Large intestine (tissue), 3 donors: ENCODE results near the gene WDR83. TPM values are rescaled to one million over a fixed set of nuclear protein-coding genes. Genes with fewer than 3 reads are reported as not detected.
"Not testable (repeated sequence)": the region's sequence is repeated elsewhere in the genome, so short reads cannot be mapped to it uniquely, and the experiment has no call there.

Experiments used
- DNase-seq, 2 donors: peaks; one replicate each; pipeline versions ENCODE4 v3.0.0 to v3.0.0-alpha.2; 2013
- H3K27ac ChIP-seq: one replicate; pipeline ENCODE4 v1.5.1; 2013; ENCODE audit warnings: low read length
- H3K27me3 ChIP-seq: 2 replicates; pipeline ENCODE4 v1.6.1; 2013; ENCODE audit warnings: low read length; ENCODE audit not compliant: control insufficient read depth, insufficient read depth
- H3K36me3 ChIP-seq: 2 replicates; pipeline ENCODE4 v1.6.1; 2013; ENCODE audit warnings: low read length; ENCODE audit not compliant: control insufficient read depth, insufficient read depth
- H3K4me1 ChIP-seq: one replicate; pipeline ENCODE4 v1.6.1; 2013; ENCODE audit warnings: low read length; ENCODE audit not compliant: control insufficient read depth, insufficient read depth
- H3K4me3 ChIP-seq: one replicate; pipeline ENCODE4 v1.5.1; 2013; ENCODE audit warnings: low read length
- H3K9me3 ChIP-seq: one replicate; pipeline ENCODE4 v1.6.1; 2013; ENCODE audit warnings: mild to moderate bottlenecking, low read depth, low read length, moderate library complexity; ENCODE audit not compliant: control insufficient read depth
- WGBS: methylation state at CpG from one replicate; pipeline ENCODE4 v1.1.5; 2013; ENCODE audit warnings: low lambda C conversion rate; ENCODE audit not compliant: insufficient coverage; 5-methylcytosine and 5-hydroxymethylcytosine counted together
- polyA plus RNA-seq: library from polyadenylated mRNA; unstranded; fragments of 120-200 nt; gene quantifications from one replicate; pipeline ENCODE4 v1.2.1, GENCODE V29; 2013

The WDR83 gene
- polyA plus RNA-seq, 1 donor, result 20.5 TPM

GRCh38 chr19:12712077-12712476 lies 45.5 kb downstream of the WDR83 start:
- not testable (repeated sequence) for H3K4me1 ChIP-seq, H3K27me3 ChIP-seq, H3K9me3 ChIP-seq, H3K27ac ChIP-seq, H3K4me3 ChIP-seq, DNase-seq
- no CpG with 5 or more reads among the region's 14 CpGs for WGBS
- H3K36me3 ChIP-seq, result peaks cover 79% of the 10 kb centered on the region

GRCh38 chr19:12713304-12713703 lies 46.7 kb downstream of the WDR83 start:
- WGBS, result 93% methylated on average over 2 of the region's 9 CpGs
- not testable (repeated sequence) for H3K27me3 ChIP-seq, H3K9me3 ChIP-seq, DNase-seq, H3K4me1 ChIP-seq, H3K4me3 ChIP-seq, H3K27ac ChIP-seq
- peaks cover 74% of the 10 kb centered on the region for H3K36me3 ChIP-seq

GRCh38 chr19:12715102-12715501 lies 48.5 kb downstream of the WDR83 start:
- H3K36me3 ChIP-seq, result peaks cover 74% of the 10 kb centered on the region
- H3K9me3 ChIP-seq, result peaks cover 3% of the 10 kb centered on the region
- DNase-seq, result no peak
- no CpG with 5 or more reads among the region's 15 CpGs for WGBS
- no peak overlapping the region for H3K27ac ChIP-seq
- no peaks in the 10 kb centered on the region for H3K27me3 ChIP-seq
- H3K4me1 ChIP-seq, result no peaks in the 10 kb centered on the region
- no peak overlapping the region for H3K4me3 ChIP-seq

GRCh38 chr19:12715929-12716328 lies 49.3 kb downstream of the WDR83 start:
- Histone ChIP-seq H3K36me3 (peaks cover 66% of the 10 kb centered on the region), H3K27ac (no peak overlapping the region), H3K9me3 (peaks cover 3% of the 10 kb centered on the region), H3K27me3 (no peaks in the 10 kb centered on the region), H3K4me1 (peaks cover 5% of the 10 kb centered on the region), H3K4me3 (no peak overlapping the region)
- no peak for DNase-seq
- WGBS, result no CpG with 5 or more reads among the region's 3 CpGs

GRCh38 chr19:12720296-12720695 lies 53.7 kb downstream of the WDR83 start:
- peak overlapping the region; percentile 82 for H3K27ac ChIP-seq
- H3K36me3 ChIP-seq, result peaks cover 33% of the 10 kb centered on the region
- peak overlapping the region; percentile 83 for H3K4me3 ChIP-seq
- no peaks in the 10 kb centered on the region for H3K9me3 ChIP-seq
- peaks cover 9% of the 10 kb centered on the region for H3K4me1 ChIP-seq
- no peak for DNase-seq
- no CpG with 5 or more reads among the region's 10 CpGs for WGBS
- no peaks in the 10 kb centered on the region for H3K27me3 ChIP-seq

- H3K27me3 ChIP-seq, result no peaks in the 10 kb centered on the region
- WGBS, result no CpG with 5 or more reads among the region's 59 CpGs
- peak overlapping the region; percentile 82 for H3K27ac ChIP-seq
- peak in 1 of 2 donors; percentile 51 for DNase-seq
- H3K4me1 ChIP-seq, result peaks cover 9% of the 10 kb centered on the region
- H3K36me3 ChIP-seq, result peaks cover 26% of the 10 kb centered on the region
- H3K9me3 ChIP-seq, result no peaks in the 10 kb centered on the region
- peak overlapping the region; percentile 83 for H3K4me3 ChIP-seq
Observed at GRCh38 chr19:12720851-12721655, 54.4 kb downstream of the WDR83 start.

GRCh38 chr19:12721656-12722565 lies 55.3 kb downstream of the WDR83 start:
- H3K4me1 ChIP-seq, result peaks cover 9% of the 10 kb centered on the region
- no peaks in the 10 kb centered on the region for H3K27me3 ChIP-seq
- no peaks in the 10 kb centered on the region for H3K9me3 ChIP-seq
- H3K27ac ChIP-seq, result peak overlapping the region; percentile 82
- WGBS, result no CpG with 5 or more reads among the region's 65 CpGs
- DNase-seq, result peak; percentile 50 to 80
- peaks cover 20% of the 10 kb centered on the region for H3K36me3 ChIP-seq
- peak overlapping the region; percentile 83 for H3K4me3 ChIP-seq

GRCh38 chr19:12722566-12723380 lies 56.2 kb downstream of the WDR83 start:
- peaks cover 18% of the 10 kb centered on the region for H3K36me3 ChIP-seq
- H3K4me3 ChIP-seq, result peak overlapping the region; percentile 83
- peaks cover 9% of the 10 kb centered on the region for H3K4me1 ChIP-seq
- peak; percentile 98 for DNase-seq
- no peaks in the 10 kb centered on the region for H3K9me3 ChIP-seq
- 0% methylated on average over 3 of the region's 32 CpGs for WGBS
- peak overlapping the region; percentile 82 for H3K27ac ChIP-seq
- H3K27me3 ChIP-seq, result no peaks in the 10 kb centered on the region

- H3K27ac ChIP-seq, result peak overlapping the region; percentile 69
- H3K4me1 ChIP-seq, result peaks cover 9% of the 10 kb centered on the region
- WGBS, result no CpG with 5 or more reads among the region's 7 CpGs
- H3K36me3 ChIP-seq, result peaks cover 19% of the 10 kb centered on the region
- no peaks in the 10 kb centered on the region for H3K9me3 ChIP-seq
- no peaks in the 10 kb centered on the region for H3K27me3 ChIP-seq
- DNase-seq, result no peak
- H3K4me3 ChIP-seq, result peak overlapping the region; percentile 83
Observed at GRCh38 chr19:12723381-12723640, 56.7 kb downstream of the WDR83 start.
